ENCODE results near the gene ESPN.
"Not testable (repeated sequence)": the region's sequence is repeated elsewhere in the genome, so short reads cannot be mapped to it uniquely, and the experiment has no call there.

The ESPN gene

GRCh38 chr1:6428453-6428852, 3.9 kb downstream of the ESPN start:
- not testable (repeated sequence) for DNase-seq

- DNase-seq = not testable (repeated sequence)
Measured at GRCh38 chr1:6429660-6430411, 5.3 kb downstream of the ESPN start.

- not testable (repeated sequence) for DNase-seq
Measured at GRCh38 chr1:6431645-6432579, 7.3 kb downstream of the ESPN start.

GRCh38 chr1:6434186-6434585, 9.6 kb downstream of the ESPN start:
- DNase-seq = no peak

GRCh38 chr1:6435129-6435528, 10.6 kb downstream of the ESPN start:
- no peak for DNase-seq

GRCh38 chr1:6435547-6435946, 11.0 kb downstream of the ESPN start:
- DNase-seq = no peak

- DNase-seq = not testable (repeated sequence)
Measured at GRCh38 chr1:6436277-6436676, 11.7 kb downstream of the ESPN start.

GRCh38 chr1:6437012-6437700, 12.6 kb downstream of the ESPN start:
- peak; percentile 91 for DNase-seq

- DNase-seq = peak; percentile 94
Measured at GRCh38 chr1:6438047-6438525, 13.5 kb downstream of the ESPN start.

GRCh38 chr1:6440198-6441126, 15.9 kb downstream of the ESPN start:
- no peak for DNase-seq

GRCh38 chr1:6441586-6441985, 17.0 kb downstream of the ESPN start:
- DNase-seq = no peak

- no peak for DNase-seq
Measured at GRCh38 chr1:6443339-6444115, 19.0 kb downstream of the ESPN start.

- no peak for DNase-seq
Measured at GRCh38 chr1:6444377-6444776, 19.8 kb downstream of the ESPN start.

- peak; percentile 56 for DNase-seq
Measured at GRCh38 chr1:6445062-6445763, 20.6 kb downstream of the ESPN start.

- not testable (repeated sequence) for DNase-seq
Measured at GRCh38 chr1:6445929-6446328, 21.4 kb downstream of the ESPN start.

- DNase-seq = no peak
Measured at GRCh38 chr1:6446665-6447015, 22.1 kb downstream of the ESPN start.

GRCh38 chr1:6447016-6447817, 22.6 kb downstream of the ESPN start:
- DNase-seq = no peak

GRCh38 chr1:6447818-6448748, 23.5 kb downstream of the ESPN start:
- peak; percentile 83 for DNase-seq
